HG02610 (cell line): ENCODE results near the gene TMEM126A.
"Not testable (repeated sequence)": the region's sequence is repeated elsewhere in the genome, so short reads cannot be mapped to it uniquely, and the experiment has no call there.

Experiments used
- ATAC-seq: cut with Tn5 transposase; IDR thresholded peaks from one replicate; pipeline ENCODE4 v1.9.1; 2021; ENCODE audit warnings: mild to moderate bottlenecking, moderate library complexity; ENCODE audit not compliant: unreplicated experiment

The TMEM126A gene

DNA sequence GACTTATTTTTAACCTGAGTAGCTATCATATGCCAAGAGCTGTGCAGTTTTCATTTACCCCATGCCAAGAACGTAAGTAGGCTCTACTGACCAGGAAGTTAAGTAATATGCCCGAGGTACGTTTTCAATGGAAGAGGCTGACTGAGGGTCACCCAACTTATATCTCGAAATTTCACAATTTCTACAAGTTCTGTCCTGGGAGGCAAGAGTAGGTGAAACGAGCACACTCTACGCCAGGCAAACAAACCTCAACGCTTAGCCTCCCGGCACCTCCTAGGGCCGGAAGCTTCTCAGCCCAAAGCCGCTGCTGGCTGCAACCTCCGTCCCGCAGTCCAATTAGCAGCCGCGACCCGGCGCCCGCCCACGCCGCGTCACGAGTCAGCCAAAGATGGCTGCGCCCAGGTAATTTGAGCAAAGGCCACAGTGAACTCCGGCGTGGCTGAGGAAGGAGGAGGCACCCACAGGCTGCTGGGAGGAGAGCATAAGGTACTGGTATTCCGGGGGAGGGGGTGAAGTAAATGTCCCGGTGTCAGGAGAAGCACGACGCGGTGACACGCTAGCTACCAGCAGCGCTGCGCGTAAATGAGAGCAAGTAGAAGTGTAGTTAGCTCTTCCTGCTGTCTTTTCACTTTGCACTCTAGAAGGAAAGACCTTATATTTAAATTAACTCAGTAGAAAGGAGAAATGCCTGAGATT, at the start of gene TMEM126A:
Gene TMEM126A (plus strand): TSS at position 364 of the 696 bp plus-strand sequence. CDS start 2,289 bp downstream, outside the sequence.
- ATAC-seq, result peak; percentile 100

DNA sequence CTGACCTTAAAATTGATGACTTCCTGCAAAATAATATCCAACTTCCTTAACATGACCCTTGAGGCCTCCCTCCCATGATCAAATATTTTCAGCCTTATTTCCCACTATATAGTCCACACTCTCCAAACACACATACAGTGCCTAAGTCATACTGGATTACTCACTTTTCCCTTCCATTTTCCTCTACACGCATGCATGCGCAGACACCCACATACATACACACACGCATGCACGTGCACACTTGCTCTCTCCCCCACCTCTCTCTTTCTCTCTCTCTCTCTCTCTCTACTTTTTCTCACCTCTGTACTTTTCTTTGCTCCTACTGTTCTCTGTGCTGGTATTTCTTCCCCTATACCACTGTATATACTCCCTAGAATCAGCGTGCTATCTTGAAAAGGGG, 48.7 kb upstream of the TMEM126A start:
- no peak for ATAC-seq

DNA sequence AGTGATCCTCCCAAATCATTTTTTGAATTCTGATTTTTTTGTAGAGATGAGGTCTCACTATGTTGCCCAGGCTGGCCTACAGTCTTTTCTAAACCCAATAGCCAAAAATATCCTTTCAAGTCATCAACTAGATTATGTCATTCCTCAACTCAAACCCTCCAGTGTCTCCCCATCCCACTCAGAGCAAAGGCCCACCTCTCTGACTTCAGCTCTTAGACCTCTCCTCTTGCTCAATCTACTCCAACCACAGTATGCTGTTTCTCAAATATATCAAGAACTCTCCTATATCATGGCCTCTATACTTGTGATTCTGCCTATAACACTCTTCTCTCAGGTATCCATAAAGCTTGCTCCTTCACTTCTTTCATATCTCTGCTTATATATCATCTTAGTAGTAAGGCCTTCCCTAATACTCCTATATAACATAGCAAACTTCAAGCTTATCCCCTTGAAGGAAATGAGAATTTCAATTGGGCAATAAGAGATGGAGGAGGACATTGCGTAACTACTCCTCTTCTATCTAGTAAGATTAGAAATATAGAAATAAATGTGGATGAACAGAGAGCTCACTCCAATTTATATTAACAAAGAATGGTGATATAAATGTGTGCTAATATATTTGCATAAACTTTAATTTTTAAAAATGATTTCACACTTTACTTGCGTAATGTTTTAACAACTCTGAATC, 45.1 kb upstream of the TMEM126A start:
- no peak for ATAC-seq

GRCh38 chr11:85603220-85603619, 44.5 kb upstream of the TMEM126A start:
- ATAC-seq, result no peak

GRCh38 chr11:85606237-85606636, 41.5 kb upstream of the TMEM126A start:
- not testable (repeated sequence) for ATAC-seq

DNA sequence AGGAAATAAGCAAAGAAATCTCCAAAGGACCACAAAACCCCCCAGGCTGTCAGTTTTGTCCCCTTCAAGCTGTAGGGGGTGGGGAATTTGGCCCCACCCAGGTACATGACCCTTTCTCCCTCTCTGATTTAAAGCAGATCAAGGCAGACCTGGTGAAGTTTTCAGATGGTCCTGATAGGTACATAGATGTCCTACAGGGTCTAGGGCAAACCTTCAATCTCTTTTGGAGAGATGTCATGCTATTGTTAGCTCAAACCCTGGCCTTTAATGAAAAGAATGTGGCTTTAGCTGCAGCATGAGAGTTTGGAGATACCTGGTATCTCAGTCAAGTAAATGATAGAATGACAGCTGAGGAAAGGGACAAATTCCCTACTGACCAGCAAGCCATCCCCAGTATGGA, 39.1 kb upstream of the TMEM126A start:
- not testable (repeated sequence) for ATAC-seq

DNA sequence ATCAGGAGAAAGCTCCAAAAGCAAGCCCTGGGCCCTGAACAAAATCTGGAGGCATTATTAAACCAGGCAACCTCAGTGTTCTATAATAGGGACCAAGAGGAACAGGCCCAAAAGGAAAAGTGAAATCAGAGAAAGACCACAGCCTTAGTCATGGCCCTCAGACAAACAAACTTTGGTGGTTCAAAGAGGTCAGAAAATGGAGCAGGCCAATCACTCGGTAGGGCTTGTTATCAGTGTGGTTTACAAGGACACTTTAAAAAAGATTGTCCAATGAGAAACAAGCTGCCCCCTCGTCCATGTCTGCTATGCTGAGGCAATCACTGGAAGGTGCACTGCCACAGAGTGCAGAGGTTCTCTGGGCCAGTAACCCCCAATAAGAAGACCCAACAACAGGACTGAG, 38.5 kb upstream of the TMEM126A start:
- ATAC-seq, result not testable (repeated sequence)

DNA sequence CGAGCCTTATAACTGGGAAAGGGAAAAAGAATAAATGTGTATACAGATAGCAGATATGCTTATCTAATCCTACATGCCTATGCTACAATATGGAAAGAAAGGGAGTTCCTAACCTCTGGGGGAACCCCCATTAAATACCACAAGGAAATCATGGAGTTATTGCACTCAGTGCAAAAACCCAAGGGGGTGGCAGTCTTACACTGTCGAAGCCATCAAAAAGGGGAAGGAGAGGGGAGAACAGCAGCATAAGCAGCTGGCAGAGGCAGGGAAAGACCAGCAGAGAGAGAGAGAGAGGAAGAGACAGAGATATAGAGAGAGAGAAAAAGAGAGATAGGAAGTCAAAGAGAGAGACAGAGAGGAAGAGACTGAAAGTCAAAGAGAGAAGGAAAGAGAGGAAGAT, 36.1 kb upstream of the TMEM126A start:
- not testable (repeated sequence) for ATAC-seq

DNA sequence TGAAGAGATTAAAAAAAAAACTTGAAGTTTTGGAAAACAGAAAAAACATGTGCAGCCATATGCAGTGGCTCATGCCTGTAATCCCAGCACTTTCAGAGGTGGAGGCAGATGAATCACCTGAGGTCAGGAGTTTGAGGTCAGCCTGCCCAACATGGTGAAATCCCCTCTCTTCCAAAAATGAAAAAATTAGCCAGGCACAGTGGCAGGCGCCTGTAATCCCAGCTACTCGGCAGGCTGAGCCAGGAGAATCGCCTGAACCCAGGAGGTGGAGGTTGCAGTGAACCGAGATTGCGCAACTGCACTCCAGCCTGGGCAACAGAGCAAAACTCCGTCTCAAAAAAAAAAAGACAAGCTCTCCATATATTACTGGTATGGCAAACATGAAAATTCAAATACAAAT, 28.3 kb upstream of the TMEM126A start:
- ATAC-seq, result no peak

DNA sequence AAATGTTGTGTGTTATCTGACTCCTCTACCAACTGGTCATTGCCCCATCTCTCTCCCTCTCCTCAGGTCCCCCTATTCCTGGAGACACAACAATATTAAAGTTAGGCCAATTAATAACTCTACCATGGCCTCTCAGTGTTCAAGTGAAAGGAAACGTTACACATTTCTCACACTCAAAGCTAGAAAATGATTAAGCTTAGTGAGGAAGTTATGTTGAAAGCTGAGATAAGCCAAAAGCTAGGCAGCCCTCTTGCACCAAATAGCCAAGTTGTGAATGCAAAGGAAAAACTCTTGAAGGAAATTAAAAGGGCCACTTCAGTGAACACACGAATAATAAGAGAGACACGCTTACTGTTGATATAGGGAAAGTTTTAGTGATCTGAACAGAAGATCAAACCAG, 27.5 kb upstream of the TMEM126A start:
- no peak for ATAC-seq

DNA sequence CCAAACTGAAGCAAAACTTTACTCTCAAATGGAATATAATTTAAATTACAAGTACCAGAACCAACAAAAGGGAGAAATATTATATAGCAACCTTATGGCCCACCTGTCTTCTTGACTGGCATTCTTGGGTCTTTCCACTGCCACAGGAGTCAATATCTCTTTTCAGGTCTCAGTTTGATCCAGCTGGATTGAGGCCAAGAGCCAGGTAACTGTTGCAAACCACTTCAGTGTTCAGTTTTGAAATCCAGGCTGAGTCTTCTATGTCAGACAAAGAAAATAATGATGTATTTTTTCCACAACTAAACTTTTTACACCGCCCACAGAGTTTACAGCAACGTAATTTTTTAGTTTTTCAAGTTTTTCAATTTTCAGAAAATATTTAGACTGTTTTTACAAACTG, 21.3 kb upstream of the TMEM126A start:
- no peak for ATAC-seq

DNA sequence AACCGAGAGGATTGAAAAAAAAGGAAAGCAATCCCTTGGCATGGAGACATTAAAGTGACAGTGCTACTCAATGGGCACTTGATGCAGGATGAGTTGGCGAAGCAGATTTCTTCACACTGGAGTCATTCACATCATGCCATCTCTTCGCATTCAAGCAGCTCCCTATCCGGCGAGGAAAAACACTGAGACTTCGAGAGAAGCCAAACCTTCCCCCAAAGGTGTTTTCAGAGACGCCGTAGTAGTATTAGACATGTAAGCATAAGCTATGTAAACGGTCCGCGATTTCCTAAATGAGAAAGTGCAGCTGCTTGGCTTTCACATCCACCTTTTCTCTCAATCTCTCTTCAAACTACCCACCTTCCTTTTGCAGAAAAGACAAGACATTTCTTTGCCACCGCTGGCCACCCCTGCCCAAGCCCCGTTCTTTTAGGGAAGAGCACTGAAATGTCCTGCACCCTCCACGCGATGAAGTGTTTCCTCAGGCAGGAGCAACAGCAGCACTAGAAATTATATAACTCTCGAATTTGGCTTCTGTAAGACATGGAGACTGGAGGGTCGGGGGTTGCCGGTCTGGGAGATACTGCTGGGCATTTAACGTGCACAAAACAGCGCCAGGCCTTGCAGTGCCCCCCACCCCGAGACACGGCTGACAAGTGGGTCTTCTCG, 20.3 kb upstream of the TMEM126A start, which contains the start of gene DLG2:
Gene DLG2 (minus strand): TSS at position 13 of the 666 bp plus-strand sequence.
- no peak for ATAC-seq

- peak; percentile 99 for ATAC-seq
Measured at GRCh38 chr11:85627998-85628770, 19.6 kb upstream of the TMEM126A start, which contains the start of gene TMEM126B. TMEM126B (plus strand) TSS chr11:85628593; CDS start chr11:85628608, 15 bp downstream.

DNA sequence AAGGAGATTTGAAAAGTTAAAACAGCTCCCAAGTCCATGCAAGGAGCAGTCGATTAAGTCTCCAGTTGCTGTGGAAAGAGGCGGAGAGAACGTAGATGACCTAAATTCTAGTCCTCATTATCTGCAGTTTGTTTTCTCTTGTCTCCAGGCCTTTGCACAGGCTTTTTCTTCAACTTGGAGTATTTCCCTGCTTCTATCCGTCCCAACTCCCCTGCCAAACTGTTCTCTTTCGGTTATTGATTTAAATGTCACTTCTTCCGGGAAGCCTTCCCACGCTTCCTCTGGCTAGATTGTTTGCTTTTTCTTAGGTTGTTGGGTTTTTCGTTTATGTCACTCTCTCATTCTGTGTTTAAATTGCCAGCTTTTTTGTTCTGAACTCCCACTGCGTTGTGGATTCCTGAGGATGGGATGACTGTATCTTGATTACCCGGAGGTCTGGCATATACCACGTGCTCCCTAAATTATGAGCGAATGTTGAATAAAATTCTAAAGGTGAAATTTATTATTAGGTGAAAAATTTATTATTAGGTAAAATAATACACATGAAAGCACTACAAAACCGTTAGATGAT, 18.9 kb upstream of the TMEM126A start:
- peak; percentile 10 for ATAC-seq

DNA sequence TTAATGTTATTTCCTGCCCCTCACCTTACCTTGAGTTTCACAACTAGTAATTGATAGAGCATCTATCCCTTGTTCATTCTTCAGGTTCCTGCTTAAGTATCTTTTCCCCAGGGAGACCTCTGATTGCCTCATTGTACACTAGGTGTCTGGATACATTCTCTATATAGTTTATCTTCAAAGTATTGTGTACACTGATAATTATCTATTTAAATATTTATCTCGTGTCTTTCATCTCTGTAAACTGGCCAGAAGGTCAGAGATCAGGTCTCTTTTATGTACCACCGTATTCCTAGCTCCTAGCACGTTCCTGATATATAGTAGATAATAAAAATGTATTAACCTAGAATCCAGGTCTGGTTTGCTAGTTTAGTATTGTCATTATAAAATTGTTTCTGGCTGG, 13.0 kb upstream of the TMEM126A start:
- no peak for ATAC-seq

DNA sequence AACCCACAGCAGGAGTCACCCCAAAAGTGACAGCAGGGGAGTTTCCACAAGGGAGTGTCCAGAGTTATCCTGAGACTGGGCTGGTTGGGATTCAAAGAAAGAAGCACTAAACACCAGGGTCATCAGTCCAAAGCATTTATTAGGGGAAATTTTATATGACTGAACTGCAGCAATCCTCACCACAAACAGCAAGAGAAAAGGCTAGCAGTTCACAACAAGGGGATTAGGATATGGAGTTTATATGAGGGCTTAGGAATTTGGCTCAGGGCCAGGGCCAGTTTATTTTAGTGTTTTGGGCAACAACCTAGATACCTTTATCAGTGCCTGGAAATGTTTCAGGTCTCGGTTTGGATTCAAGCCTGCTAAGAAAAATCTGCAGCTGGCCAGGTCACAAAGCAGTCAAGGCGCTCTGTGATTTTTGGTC, 4.6 kb upstream of the TMEM126A start:
- ATAC-seq, result no peak

DNA sequence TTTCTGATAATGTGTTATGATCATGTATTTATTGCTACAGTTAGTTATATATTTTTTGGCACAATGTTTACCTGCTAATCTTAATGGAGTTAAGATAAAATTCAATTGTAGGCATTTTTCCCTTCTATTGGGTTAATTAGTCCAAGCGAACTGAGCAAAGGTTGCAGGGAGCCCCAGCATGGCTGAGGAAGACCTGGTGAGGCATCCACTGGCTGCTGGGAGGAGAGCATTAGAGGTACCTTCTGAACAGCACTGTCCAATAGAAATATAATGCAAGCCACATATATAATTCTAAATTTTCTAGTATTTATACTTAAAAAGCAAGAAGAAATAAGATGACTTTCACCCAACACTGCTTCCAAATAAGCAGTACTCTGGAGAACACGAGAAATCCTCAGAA, 689 bp upstream of the TMEM126A start:
- no peak for ATAC-seq

DNA sequence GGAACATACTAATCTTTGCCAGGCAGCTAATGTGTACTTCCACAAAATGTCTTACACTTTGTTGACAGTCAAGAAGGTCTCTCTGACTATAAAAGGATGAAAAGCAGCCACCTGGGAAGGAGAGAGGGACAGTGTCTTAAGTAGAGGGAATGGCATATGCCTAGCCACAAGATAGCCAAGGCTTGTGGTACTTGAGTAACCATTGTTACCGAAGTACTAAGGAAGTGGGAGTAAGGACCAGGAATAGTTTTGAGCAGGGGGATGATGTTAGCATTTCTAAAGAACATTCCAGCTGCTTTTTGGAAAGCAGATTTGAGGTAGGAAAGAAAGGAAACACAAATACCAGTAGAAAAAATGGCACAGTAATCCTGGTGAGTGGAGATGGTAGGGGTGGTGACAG, 3.4 kb downstream of the TMEM126A start:
- ATAC-seq, result no peak

- no peak for ATAC-seq
Measured at GRCh38 chr11:85652786-85653447, 5.2 kb downstream of the TMEM126A start.

- not testable (repeated sequence) for ATAC-seq
Measured at GRCh38 chr11:85654343-85654742, 6.6 kb downstream of the TMEM126A start.
